ENCODE measurements around the gene SMARCE1.

- no peak for TF ChIP-seq POLR2A (conservative IDR thresholded peaks at IDR 0.05)
- TF ChIP-seq MXI1 (IDR thresholded peaks at IDR 0.05; ENCODE audit: low read depth, low read length): no peak
- no peak for TF ChIP-seq ZNF561 (CRISPR knock-in tag; conservative IDR thresholded peaks at IDR 0.05)
- TF ChIP-seq CTCF (IDR thresholded peaks at IDR 0.05 in 2 of 3, conservative IDR thresholded peaks at IDR 0.05 in 1 of 3; ENCODE audit: insufficient read depth in 2 of 3, low read depth in 1 of 3, low read length in 3 of 3): no peak
- TF ChIP-seq MCM5 (IDR thresholded peaks at IDR 0.05; ENCODE audit: low read depth): no peak
- TF ChIP-seq CBX8 (IDR thresholded peaks at IDR 0.05; ENCODE audit: borderline replicate concordance, extremely low read depth, low read depth, low read length, poor library complexity, severe bottlenecking): no peak
- no peak for TF ChIP-seq SAP30 (IDR thresholded peaks at IDR 0.05; ENCODE audit: borderline replicate concordance, insufficient read depth, low read depth, low read length, poor library complexity, severe bottlenecking)
- TF ChIP-seq NR2F6 (CRISPR knock-in tag; IDR thresholded peaks at IDR 0.05): no peak
Observed at GRCh38 chr17:40608061-40608581, 39.5 kb downstream of the SMARCE1 start.
